Neural cell (in vitro differentiated cells): Measurements from ENCODE around the gene POLR2L. TPM values are rescaled to one million over a fixed set of nuclear protein-coding genes. Genes with fewer than 3 reads are reported as not detected.

Experiments used
- H2AFZ ChIP-seq: fragments of 200-600, 300-800 bp; sonication (generic), shearing (Covaris generic); 2 replicates; pipeline ENCODE4 v1.6.0; 2014; ENCODE audit warnings: low read depth, mild to moderate bottlenecking, antibody characterized with exemption, low read length, moderate library complexity
- H3F3A ChIP-seq: fragments of 200-600 bp; shearing (Covaris generic); 2 replicates; pipeline ENCODE4 v1.6.1; 2016; ENCODE audit warnings: mild to moderate bottlenecking, moderate library complexity, mixed read lengths, antibody characterized with exemption, low read length; ENCODE audit not compliant: insufficient read depth, poor library complexity, severe bottlenecking
- H3K27ac ChIP-seq: fragments of 200-600, 300-800 bp; sonication (generic), shearing (Covaris generic); 2 replicates; pipeline ENCODE4 v1.5.1; 2014; ENCODE audit warnings: mild to moderate bottlenecking, low read length, moderate library complexity
- H3K27me3 ChIP-seq: fragments of 300-800, 200-600 bp; sonication (generic), shearing (Covaris generic); 2 replicates; pipeline ENCODE4 v1.6.0; 2014; ENCODE audit warnings: mild to moderate bottlenecking, low read depth, low read length, moderate library complexity; ENCODE audit not compliant: insufficient read depth
- H3K36me3 ChIP-seq: fragments of 300-800, 200-600 bp; sonication (generic), shearing (Covaris generic); 2 replicates; pipeline ENCODE4 v1.5.1; 2014; ENCODE audit warnings: mild to moderate bottlenecking, antibody characterized with exemption, low read length, moderate library complexity; ENCODE audit not compliant: insufficient read depth
- H3K4me2 ChIP-seq: fragments of 300-800, 200-600 bp; sonication (generic), shearing (Covaris generic); 2 replicates; pipeline ENCODE4 v1.6.0; 2014; ENCODE audit warnings: mild to moderate bottlenecking, low read length
- H3K4me3 ChIP-seq: fragments of 300-800, 200-600 bp; sonication (generic), shearing (Covaris generic); 2 replicates; pipeline ENCODE4 v1.5.1; 2014; ENCODE audit warnings: mild to moderate bottlenecking, low read length, moderate library complexity
- H3K79me2 ChIP-seq: fragments of 200-600 bp; shearing (Covaris generic); replicated peaks from 2 replicates; pipeline ENCODE4 v1.6.0; 2014; ENCODE audit warnings: mild to moderate bottlenecking, low read length, moderate library complexity; ENCODE audit not compliant: insufficient read depth
- H3K9ac ChIP-seq: fragments of 300-800, 200-600 bp; sonication (generic), shearing (Covaris generic); 2 replicates; pipeline ENCODE4 v1.6.1; 2016; ENCODE audit warnings: mild to moderate bottlenecking, low read length, mixed read lengths
- H3K9me2 ChIP-seq: fragments of 200-600 bp; shearing (Covaris generic); 2 replicates; pipeline ENCODE4 v1.6.1; 2016; ENCODE audit warnings: mild to moderate bottlenecking, low read length, mixed read lengths; ENCODE audit not compliant: insufficient read depth
- H3K9me3 ChIP-seq: fragments of 200-600, 300-800 bp; sonication (generic), shearing (Covaris generic); 2 replicates; pipeline ENCODE4 v1.6.1; 2016; ENCODE audit warnings: mild to moderate bottlenecking, mixed run types, low read length, moderate library complexity, mixed read lengths
- H4K20me1 ChIP-seq: fragments of 200-600 bp; shearing (Covaris generic); 2 replicates; pipeline ENCODE4 v1.6.1; 2016; ENCODE audit warnings: mild to moderate bottlenecking, mixed run types; ENCODE audit not compliant: insufficient read depth
- CTCF ChIP-seq: fragments of 450-650 bp; IDR thresholded peaks from 2 replicates; pipeline ENCODE4 v1.5.1; 2014; ENCODE audit warnings: antibody characterized with exemption, mild to moderate bottlenecking, moderate library complexity; ENCODE audit not compliant: poor library complexity, severe bottlenecking
- EP300 ChIP-seq: fragments of 450-650 bp; conservative IDR thresholded peaks from 2 replicates; pipeline ENCODE4 v1.6.1; 2014; ENCODE audit warnings: antibody characterized with exemption, mild to moderate bottlenecking, moderate library complexity; ENCODE audit not compliant: poor library complexity, severe bottlenecking
- EZH2 ChIP-seq: fragments of 200-600, 300-800 bp; shearing (Covaris generic), sonication (generic); IDR thresholded peaks from 2 replicates; pipeline ENCODE4 v1.6.1; 2014; ENCODE audit warnings: antibody characterized with exemption, low read length, borderline replicate concordance, mild to moderate bottlenecking; ENCODE audit not compliant: insufficient read depth, poor library complexity, severe bottlenecking
- MXI1 ChIP-seq: fragments of 450-650 bp; conservative IDR thresholded peaks from 2 replicates; pipeline ENCODE4 v1.6.1; 2014; ENCODE audit warnings: antibody characterized with exemption, mild to moderate bottlenecking; ENCODE audit not compliant: poor library complexity, severe bottlenecking
- POLR2AphosphoS5 ChIP-seq: IDR thresholded peaks from 2 replicates; pipeline ENCODE4 v1.6.1; 2012
- RAD21 ChIP-seq: fragments of 450-650 bp; conservative IDR thresholded peaks from 2 replicates; pipeline ENCODE4 v1.6.1; 2014; ENCODE audit warnings: antibody characterized with exemption, mild to moderate bottlenecking, moderate library complexity
- REST ChIP-seq: IDR thresholded peaks from 2 replicates; pipeline ENCODE4 v1.6.1; 2012; ENCODE audit warnings: borderline replicate concordance
- SMC3 ChIP-seq: fragments of 450-650 bp; conservative IDR thresholded peaks from 2 replicates; pipeline ENCODE4 v1.6.1; 2014; ENCODE audit warnings: antibody characterized with exemption, mild to moderate bottlenecking, moderate library complexity; ENCODE audit not compliant: poor library complexity
- TAF1 ChIP-seq: IDR thresholded peaks from 2 replicates; pipeline ENCODE4 v1.6.1; 2012; ENCODE audit warnings: low read depth
- polyA plus RNA-seq: library from polyadenylated mRNA; depleted of rRNA; stranded (reverse); fragments of >200 nt; gene quantifications from 2 replicates; pipeline ENCODE4 v1.2.3, GENCODE V29; 2014

POLR2L gene
- polyA plus RNA-seq, 1 donor from 2014 or later = 62.3 TPM

GRCh38 chr11:823441-824291 lies 18.7 kb downstream of the POLR2L start:
- H3K79me2 ChIP-seq = peaks cover 3% of the 10 kb centered on the region
- no peaks in the 10 kb centered on the region for H4K20me1 ChIP-seq
- no peak for TF ChIP-seq MXI1
- TF ChIP-seq RAD21 = no peak
- no peak for TF ChIP-seq TAF1
- TF ChIP-seq SMC3 = no peak
- TF ChIP-seq REST = no peak
- no peak for TF ChIP-seq EZH2
- TF ChIP-seq POLR2AphosphoS5 = no peak
- TF ChIP-seq CTCF = no peak
- TF ChIP-seq EP300 = no peak
- H3K36me3 ChIP-seq = no peaks in the 10 kb centered on the region
- no peaks in the 10 kb centered on the region for H3F3A ChIP-seq
- no peak overlapping the region for H3K27ac ChIP-seq
- H2AFZ ChIP-seq = no peak overlapping the region
- H3K9ac ChIP-seq = no peak overlapping the region
- H3K4me2 ChIP-seq = no peak overlapping the region
- H3K9me3 ChIP-seq = no peaks in the 10 kb centered on the region
- peaks cover 18% of the 10 kb centered on the region for H3K27me3 ChIP-seq
- no peaks in the 10 kb centered on the region for H3K9me2 ChIP-seq
- no peak overlapping the region for H3K4me3 ChIP-seq

- Histone ChIP-seq H3K4me3 (no peak overlapping the region), H2AFZ (no peak overlapping the region), H3K27ac (no peak overlapping the region), H3K9me2 (no peaks in the 10 kb centered on the region), H3K27me3 (peaks cover 9% of the 10 kb centered on the region), H3K9me3 (no peaks in the 10 kb centered on the region), H3K79me2 (peaks cover 3% of the 10 kb centered on the region), H4K20me1 (no peaks in the 10 kb centered on the region), H3K36me3 (no peaks in the 10 kb centered on the region), H3K9ac (no peak overlapping the region), H3F3A (no peaks in the 10 kb centered on the region), H3K4me2 (no peak overlapping the region)
- TF ChIP-seq EP300 = no peak
- no peak for TF ChIP-seq TAF1
Measured at GRCh38 chr11:821512-822371, 20.6 kb downstream of the POLR2L start.
